Activated T-helper 1 cell treated with Interleukin-2 at 50 U/mL for 16 hours (primary cell): ENCODE measurements around the gene TBX10.
"Not testable (repeated sequence)": the region's sequence is repeated elsewhere in the genome, so short reads cannot be mapped to it uniquely, and the experiment has no call there.

Experiments used
- DNase-seq: peaks from one replicate; pipeline ENCODE4 v3.0.0-alpha.2; 2020; ENCODE audit warnings: low read depth

The TBX10 gene

DNA sequence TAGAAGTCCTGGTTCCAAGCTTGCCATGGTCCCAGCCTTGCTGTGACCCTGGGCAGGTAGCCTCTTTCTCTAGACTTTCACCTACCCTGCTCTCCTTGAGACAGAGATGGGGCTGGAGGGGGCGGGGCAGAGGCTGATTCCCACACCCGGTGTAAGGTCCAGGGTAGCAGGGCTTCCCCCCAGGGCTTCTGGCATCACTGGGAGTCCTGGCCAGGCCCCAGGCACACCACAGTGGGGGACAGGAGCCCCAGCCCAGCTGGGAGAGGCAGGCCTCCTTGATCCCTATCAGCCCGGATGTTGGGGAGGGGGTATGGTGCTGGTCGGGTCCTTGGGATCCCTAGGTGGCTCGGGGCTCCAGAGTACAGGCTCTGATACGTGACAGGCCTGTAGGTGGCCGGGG, 8.2 kb downstream of the TBX10 start:
- DNase-seq = no peak

DNA sequence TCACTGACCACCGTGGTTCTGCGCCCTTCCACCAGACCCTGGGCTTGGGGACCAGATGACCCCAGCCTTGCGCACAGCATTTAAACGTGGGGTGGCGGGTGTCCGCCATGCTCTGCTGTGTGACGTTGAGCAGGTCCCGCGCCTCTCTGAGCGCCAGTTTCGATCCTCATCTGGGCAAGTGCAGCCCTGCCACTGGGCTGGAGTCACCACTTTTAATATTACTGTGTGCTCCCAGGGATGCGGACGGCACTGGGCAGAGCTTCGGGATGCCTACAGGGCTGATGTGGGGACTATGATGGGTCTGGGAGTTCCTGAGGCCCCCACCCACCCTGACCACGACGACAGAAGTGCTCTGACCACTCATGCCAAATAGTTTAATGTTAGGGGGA, 8.6 kb downstream of the TBX10 start:
- no peak for DNase-seq

DNA sequence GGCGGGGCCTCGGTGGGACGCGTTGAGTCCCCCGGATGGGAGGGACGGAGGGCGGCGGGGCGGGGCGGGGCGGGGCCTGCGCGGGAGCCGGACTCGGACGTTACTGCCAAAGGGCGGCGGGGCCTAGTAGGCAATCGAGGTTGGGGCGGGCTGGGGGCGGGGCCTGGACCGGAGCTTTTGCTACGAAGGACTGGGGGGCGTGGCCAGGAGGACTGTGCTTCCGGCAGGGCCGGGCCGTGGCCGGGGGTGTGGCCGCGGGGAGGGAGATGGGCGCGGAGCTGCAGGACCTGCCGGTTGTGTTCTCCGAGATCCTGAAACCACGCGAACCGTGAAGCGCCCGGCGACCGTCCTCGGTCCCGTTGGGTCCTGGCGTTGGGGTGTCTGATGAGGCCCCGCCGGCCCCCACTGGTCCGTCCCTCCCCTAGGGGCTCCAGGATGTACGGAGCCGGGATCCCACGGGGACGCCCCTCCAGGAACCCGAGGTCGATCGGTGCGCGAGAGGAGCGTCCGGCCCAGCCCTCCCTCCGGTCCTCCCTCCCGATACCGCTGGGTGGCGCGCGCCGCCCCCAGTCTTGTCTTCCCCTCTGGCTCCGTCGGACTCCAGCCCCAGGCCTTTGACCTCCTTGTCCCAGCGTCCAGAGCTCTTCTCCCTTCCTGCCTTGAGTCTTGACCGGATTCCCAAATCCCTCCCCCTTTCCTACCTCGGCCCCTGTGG, 9.2 kb downstream of the TBX10 start:
- peak; percentile 88 for DNase-seq

DNA sequence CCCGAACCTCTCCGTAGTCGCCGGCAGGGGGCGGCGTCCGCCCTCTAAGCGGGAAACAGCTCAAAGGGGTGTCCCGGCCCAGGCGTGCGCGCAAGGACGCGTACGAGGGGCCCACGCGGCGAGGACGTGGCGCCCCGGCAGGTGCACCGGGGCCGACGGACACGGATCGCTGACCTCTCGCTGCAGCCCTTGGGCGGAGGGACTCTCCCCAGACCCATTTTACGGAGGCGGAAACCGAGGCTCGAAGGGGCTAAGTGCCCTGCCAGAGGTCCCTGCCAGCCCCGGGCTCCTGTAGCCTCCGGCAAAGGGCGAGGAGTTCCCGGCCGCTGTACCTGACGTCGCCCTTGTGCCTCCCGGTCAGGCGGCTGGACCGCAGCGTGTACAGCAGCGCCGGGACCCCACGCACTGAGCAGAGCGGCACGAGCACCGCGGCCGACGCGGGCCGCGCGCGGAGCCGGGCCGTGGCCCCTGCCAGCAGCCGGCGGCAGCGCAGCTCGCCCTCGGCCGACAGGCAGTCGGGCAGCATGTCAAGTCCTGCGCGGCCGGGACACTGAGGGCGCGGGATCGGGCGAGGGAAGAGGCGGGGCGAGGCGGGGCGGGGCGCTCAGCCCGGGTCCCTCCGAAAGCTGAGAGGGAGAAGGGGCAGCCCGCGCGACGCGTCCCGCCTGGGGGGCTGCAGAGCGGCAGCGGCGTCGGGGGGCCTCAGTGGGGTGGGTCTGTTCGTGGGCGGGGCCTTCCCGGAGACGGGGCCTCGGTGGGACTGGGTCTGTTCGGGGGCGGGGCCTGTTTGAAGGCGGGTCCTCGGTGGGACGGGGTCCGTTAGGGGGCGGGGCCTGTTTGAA, 10.0 kb downstream of the TBX10 start, which contains the start of gene NUDT8:
NUDT8 (minus strand) TSS at position 552 of the 842 bp plus-strand sequence; CDS start at position 526, 26 bp downstream.
- peak; percentile 80 for DNase-seq

DNA sequence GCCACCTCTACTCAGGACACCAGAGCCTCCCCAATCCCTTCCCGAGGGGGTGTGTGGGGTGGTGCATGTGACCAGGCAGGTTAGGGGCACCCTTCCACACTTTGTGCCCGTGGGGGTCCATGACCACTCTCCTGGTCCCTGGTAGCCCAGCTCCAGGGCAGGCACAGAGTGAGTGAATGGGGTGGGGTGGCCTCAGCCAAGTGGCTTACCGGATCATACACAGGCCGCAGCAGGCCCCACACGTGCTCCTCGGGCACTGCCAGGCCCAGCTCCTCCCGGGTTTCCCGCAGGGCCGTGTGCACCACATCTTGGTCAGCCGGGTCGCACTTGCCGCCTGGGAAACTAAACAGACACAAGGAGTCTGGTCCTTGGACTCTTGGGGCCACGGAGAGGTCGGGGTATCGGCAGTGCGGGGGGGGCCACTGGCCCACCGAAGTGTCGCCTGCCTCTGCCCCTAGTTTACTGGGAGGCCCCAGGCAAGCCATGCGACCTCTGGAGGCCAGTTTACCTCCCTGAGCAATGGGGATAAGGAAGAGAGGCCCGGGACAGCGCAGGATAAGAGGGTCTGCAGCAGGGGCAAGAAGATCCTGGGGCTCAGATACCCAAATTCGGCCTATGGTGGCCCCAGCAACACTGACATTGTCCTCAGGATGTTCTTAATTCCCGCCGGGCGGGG, 10.7 kb downstream of the TBX10 start:
- no peak for DNase-seq

DNA sequence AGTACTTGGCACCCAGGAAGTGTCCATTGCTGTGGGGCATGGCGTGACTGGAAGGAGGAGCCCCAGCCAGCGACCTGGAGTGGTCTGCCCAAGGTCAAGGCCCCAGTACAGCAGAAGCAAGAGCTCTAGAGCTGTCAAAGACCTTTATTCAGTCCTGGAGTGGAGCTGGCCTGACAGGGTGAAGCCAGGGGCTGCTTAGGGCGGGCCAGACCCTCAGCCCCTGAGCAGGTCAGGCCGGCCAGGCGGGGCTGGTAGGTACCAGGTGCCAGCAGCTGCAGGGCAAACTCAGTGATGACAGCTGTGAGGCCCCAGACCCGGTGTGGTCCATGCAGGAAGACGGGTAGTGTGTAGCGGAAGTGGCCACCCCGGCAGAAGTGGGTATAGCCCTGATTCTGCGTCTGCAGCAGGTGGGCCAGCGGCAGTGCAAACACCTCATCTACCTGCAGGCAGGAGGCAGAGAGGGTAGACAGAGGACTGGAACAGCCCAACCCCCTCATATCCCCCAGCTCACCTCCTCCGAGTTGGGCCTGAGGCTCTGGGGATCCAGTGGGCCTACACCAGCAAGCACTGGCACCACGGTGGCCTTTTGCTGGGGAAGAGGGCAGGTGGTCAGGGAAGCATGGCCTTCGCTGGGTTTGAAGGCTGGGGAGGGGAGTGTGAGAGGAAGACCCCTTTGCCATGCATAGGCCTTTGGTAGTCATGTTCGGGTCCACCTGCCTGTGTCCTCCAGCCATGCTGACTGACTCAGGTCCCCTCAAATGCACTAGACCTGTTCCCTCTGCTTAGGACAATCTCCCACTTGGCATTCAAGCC, 11.5 kb downstream of the TBX10 start:
- DNase-seq = no peak

DNA sequence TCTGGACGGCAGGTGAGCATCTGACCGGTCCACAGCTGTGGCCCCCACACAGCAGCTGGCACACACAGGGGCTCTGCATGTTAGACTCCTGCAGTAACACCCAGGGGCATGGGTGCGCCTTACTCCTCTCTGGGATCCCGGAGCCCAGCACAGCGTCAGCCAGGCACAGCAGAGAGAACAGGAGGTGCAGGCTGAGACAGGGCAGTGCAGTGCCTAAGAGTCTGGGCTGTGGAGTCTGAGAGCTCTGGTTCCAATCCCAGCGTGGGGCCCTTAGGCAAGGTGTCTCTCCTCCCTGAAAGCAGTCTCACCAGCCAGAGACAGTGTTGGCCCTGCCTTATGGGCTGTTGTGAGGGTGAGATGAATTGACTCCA, 12.1 kb downstream of the TBX10 start:
- no peak for DNase-seq

DNA sequence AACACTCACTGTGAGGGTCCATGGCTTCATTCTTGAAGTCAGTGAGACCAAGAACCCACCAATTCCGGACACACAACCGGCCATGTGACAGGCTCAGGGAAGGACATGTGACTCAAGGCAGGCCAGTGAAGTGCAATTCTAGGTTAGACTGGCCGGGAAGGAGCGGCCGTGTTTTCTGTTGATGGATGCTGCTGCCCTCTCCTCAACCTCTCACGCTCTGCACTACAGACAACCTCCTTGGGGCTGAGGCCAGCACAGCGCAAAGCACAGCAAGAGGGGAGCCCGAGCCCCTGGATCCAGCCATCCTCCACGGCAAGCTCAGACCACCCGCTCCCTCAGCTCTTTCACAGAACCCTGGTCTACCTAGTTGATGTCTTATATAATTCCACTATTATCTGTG, 12.6 kb downstream of the TBX10 start:
- DNase-seq = no peak

DNA sequence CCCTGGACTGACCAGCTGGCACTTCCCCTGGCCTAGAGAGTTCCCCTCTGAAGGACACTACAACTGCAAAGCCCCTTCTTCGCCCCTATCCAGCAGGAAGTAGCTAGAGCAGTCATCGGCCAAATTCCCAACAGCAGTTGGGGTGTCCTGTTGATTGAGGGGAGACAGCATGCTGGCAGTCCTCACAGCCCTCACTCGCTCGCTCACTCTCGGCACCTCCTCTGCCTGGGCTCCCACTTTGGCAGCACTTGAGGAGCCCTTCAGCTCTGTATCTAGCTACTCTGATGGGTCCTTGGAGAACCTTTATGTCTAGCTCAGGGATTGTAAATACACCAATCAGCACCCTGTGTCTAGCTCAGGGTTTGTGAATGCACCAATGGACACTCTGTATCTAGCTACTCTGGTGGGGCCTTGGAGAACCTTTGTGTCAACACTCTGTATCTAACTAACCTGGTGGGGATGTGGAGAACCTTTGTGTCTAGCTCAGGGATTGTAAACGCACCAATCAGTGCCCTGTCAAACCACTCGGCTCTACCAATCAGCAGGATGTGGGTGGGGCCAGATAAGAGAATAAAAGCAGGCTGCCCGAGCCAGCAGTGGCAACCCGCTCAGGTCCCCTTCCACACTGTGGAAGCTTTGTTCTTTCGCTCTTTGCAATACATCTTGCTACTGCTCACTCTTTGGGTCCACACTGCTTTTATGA, 13.3 kb downstream of the TBX10 start:
- DNase-seq = not testable (repeated sequence)

DNA sequence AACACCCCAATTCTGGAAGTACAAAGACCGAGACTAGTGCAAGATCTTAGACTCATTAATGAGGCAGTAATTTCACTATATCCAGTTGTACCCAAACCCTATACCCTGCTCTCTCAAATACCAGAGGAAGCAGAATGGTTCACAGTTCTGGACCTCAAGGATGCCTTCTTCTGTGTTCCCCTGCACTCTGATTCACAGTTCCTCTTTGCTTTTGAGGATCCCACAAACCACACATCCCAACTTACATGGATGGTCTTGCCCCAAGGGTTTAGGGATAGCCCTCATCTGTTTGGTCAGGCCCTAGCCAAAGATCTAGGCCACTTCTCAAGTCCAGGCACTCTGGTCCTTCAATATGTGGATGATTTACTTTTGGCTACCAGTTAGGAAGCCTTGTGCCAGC, 15.8 kb downstream of the TBX10 start:
- not testable (repeated sequence) for DNase-seq

DNA sequence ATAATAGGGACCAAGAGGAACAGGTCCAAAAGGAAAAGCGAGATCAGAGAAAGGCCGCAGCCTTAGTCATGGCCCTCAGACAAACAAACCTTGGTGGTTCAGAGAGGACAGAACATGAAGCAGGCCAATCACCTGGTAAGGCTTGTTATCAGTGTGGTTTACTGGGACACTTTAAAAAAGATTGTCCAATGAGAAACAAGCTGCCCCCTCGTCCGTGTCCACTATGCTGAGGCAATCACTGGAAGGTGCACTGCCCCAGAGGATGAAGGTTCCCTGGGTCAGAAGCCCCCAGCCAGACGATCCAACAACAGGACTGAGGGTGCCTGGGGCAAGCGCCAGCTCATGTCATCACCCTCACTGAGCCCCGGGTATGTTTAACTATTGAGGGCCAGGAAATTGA, 16.7 kb downstream of the TBX10 start:
- not testable (repeated sequence) for DNase-seq

DNA sequence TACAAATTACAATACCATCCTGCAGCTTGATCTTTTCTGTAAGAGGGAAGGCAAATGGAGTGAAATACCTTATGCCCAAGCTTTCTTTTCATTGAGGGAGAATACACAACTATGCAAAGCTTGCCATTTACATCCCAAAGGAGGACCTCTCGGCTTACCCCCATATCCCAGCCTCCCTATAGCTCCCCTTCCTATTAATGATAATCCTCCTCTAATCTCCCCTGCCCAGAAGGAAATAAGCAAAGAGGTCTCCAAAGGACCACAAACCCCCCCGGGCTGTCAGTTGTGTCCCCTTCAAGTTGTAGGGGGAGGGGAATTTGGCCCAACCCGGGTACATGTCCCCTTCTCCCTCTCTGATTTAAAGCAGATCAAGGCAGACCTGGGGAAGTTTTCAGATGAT, 17.6 kb downstream of the TBX10 start:
- not testable (repeated sequence) for DNase-seq

DNA sequence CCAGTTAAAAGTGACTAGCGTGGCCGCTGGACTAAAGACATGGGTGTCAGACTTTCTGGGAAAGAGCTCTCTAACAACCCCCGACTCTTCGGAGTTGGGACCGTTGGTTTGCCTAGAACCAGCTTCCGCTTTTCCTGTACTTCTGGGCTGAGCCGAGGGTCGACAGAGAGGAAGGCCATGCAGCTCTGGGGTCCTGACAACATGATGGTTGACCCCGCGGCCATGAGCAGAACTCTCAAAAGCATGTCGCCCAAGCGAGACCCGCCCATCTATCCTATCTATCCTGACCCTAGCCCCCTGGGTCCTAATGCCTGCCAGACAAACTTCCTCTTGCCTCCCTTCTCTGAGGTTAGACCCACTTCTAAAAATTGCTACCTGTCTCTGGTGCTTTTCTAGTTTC, 18.9 kb downstream of the TBX10 start:
- DNase-seq = not testable (repeated sequence)

DNA sequence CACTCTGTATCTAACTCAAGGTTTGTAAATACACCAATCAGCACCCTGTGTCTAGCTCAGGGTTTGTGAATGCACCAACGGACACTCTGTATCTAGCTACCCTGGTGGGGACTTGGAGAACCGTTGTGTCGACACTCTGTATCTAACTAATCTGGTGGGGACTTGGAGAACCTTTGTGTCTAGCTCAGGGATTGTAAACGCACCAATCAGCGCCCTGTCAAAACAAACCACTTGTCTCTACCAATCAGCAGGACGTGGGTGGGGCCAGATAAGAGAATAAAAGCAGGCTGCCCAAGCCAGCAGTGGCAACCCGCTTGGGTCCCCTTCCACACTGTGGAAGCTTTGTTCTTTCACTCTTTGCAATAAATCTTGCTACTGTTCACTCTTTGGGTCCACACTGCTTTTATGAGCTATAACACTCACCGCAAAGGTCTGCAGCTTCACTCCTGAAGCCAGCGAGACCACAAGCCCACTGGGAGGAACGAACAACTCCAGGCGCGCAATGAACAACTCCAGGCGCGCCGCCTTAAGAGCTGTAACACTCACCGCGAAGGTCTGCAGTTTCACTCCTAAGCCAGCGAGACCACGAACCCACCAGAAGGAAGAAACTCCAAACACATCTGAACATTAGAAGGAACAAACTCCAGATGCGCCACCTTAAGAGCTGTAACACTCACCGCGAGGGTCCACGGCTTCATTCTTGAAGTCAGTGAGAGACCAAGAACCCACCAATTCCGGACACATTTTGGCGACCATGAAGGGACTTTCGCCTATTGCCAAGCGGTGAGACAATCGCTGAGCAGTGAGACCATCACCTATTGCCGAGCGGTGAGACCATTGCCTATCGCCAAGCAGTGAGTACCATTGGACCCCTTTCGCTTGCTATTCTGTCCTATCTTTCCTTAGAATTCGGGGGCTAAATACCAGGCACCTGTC, 19.6 kb downstream of the TBX10 start:
- not testable (repeated sequence) for DNase-seq

DNA sequence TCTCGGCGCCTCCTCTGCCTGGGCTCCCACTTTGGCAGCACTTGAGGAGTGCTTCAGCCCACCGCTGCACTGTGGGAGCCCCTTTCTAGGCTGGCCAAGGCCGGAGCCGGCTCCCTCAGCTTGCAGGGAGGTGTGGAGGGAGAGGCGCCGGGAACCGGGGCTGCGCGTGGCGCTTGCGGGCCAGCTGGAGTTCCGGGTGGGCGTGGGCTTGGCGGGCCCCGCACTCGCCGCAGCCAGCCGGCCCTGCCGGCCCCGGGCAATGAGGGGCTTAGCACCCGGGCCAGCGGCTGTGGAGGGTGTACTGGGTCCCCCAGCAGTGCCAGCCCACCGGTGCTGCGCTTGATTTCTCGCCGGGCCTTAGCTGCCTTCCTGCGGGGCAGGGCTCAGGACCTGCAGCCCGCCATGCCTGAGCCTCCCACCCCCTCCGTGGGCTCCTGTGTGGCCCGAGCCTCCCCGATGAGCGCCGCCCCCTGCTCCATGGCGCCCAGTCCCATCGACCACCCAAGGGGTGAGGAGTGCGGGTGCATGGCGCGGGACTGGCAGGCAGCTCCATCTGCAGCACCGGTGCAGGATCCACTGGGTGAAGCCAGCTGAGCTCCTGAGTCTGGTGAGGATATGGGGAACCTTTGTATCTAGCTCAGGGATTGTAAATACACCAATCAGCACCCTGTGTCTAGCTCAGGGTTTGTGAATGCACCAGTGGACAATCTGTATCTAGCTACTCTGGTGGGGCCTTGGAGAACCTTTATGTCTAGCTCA, 20.5 kb downstream of the TBX10 start:
- DNase-seq = not testable (repeated sequence)

DNA sequence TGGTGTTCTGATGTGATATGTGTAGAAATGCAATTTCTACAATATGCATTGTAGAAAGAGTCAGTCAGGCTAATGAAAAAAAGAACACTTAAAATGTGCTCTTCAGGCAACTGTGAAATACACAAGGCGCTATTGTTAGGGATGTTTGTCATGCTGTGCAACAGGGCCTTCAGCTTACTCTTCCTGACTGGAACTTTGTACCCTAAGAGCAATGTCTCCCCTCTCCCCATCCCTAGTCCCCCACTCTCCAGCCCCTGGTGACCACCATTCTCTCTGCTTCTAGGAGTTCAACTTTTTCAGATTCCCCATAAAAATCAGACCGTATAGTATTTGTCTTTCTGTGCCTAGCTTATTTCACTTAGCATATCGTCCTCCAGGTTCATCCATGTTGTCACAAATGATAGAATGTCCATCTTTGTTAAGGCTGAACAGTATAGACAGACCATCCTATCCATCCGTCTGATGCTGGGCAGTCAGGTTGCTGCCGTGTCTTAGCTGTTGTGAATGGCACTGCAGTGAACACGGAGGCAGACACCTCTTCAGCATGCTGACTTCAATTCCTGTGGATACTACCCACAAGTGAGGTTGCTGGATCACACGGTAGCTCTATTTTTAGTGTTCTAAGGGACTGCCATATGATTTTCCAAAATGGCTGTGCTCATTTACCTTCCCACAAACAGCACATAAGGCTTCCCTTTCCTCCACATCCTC, 22.2 kb downstream of the TBX10 start:
- DNase-seq = no peak

DNA sequence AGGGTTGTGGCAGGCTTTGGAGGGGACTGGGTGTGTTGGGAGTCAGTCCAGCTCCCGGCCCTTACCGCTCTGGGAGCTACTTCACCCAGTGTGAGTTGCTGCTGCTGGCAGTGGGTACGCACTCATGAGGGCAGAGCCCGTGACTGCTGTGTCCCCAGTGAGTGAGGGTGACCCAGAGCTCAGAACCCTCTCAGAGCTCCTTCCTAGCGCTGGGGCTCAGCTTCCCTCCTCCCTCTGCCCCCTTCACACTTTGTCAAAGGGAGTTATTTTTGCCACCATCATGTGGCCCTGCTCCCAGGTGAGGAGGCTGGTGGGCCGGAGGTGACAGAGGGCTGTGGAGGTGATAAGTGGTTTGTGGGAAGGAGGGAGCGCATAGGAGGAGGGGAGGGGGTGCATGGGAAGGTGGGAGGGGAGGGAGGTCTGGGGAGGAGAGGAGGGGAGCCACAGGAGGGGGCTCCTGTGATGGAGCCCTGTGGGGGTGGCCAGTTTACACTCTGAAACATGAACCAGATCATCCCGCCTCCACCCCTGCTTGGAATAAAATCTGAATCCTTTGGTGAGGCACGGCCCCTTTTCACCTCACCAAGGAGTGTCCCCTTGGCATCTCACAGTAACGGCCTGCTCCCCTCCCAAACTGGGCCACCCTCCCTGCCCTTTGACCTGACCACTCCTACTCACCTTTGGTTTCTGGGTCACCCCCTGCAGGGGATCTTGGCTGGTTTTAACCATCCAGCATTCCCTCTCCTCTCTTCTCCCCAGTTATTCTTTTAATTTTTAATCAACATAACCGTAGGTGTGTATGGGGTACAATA, 22.9 kb downstream of the TBX10 start:
- DNase-seq = no peak
